ENCODE results near the gene FGG. TPM values are rescaled to one million over a fixed set of nuclear protein-coding genes. Genes with fewer than 3 reads are reported as not detected.

Gene FGG
- total RNA-seq, 2 experiments from 2014 or later, result not detected

GRCh38 chr4:154583677-154584076, 28.8 kb downstream of the FGG start:
- ChIA-PET CTCF (ENCODE audit: unreplicated experiment) (no interaction called here), POLR2A (interaction anchor here (0.8 kb wide), 1 partner anchor 10 kb away, joined by 3 read pairs; no protein-coding TSS in a partner anchor)
- TF ChIP-seq EZH2phosphoT487 (IDR thresholded peaks at IDR 0.05; ENCODE audit: borderline replicate concordance, low read depth, low read length), result no peak
- TF ChIP-seq CTCF (conservative IDR thresholded peaks at IDR 0.05; ENCODE audit: low read length), result no peak
- DNase-seq (ENCODE audit: low spot score), result no peak
- Histone ChIP-seq H3K4me3 (ENCODE audit: low read depth, low read length, poor library complexity, severe bottlenecking) (no peak overlapping the region), H3K79me2 (ENCODE audit: insufficient read depth, low read depth, low read length) (no peaks in the 10 kb centered on the region), H2AFZ (ENCODE audit: low read length) (no peak overlapping the region), H3K9me2 (ENCODE audit: insufficient read depth, low read length) (no peaks in the 10 kb centered on the region), H3K36me3 (ENCODE audit: insufficient read depth, low read length) (no peaks in the 10 kb centered on the region), H3K9me3 (ENCODE audit: low read length) (no peaks in the 10 kb centered on the region), H3K27ac (ENCODE audit: low read depth, low read length, poor library complexity, severe bottlenecking) (no peak overlapping the region), H4K20me1 (ENCODE audit: insufficient read depth, low read length) (no peaks in the 10 kb centered on the region), H3K4me2 (ENCODE audit: low read length) (no peak overlapping the region), H3K4me1 (ENCODE audit: insufficient read depth, low read length, poor library complexity, severe bottlenecking) (no peaks in the 10 kb centered on the region)
- intact Hi-C loops (cut with micrococcal nuclease; ENCODE audit: unreplicated experiment), result no loop called here
- no TSS peak for BruUV-seq (replicated peaks)

GRCh38 chr4:154583230-154583629, 29.2 kb downstream of the FGG start:
- H3K4me3 ChIP-seq (ENCODE audit: low read depth, low read length, poor library complexity, severe bottlenecking), result no peak overlapping the region
- CTCF ChIA-PET (ENCODE audit: unreplicated experiment), result no interaction called here
- no peak for DNase-seq (ENCODE audit: low spot score)

More at GRCh38 chr4:154583230-154583629, 29.2 kb downstream of the FGG start:
- Histone ChIP-seq H4K20me1 (ENCODE audit: insufficient read depth, low read length) (no peaks in the 10 kb centered on the region), H2AFZ (ENCODE audit: low read length) (no peak overlapping the region), H3K4me2 (ENCODE audit: low read length) (no peak overlapping the region), H3K4me1 (ENCODE audit: insufficient read depth, low read length, poor library complexity, severe bottlenecking) (no peaks in the 10 kb centered on the region), H3K9me3 (ENCODE audit: low read length) (no peaks in the 10 kb centered on the region), H3K36me3 (ENCODE audit: insufficient read depth, low read length) (no peaks in the 10 kb centered on the region), H3K79me2 (ENCODE audit: insufficient read depth, low read depth, low read length) (no peaks in the 10 kb centered on the region), H3K27ac (ENCODE audit: low read depth, low read length, poor library complexity, severe bottlenecking) (no peak overlapping the region), H3K9me2 (ENCODE audit: insufficient read depth, low read length) (no peaks in the 10 kb centered on the region)
- no peak for TF ChIP-seq EZH2phosphoT487 (IDR thresholded peaks at IDR 0.05; ENCODE audit: borderline replicate concordance, low read depth, low read length)
- TF ChIP-seq CTCF (conservative IDR thresholded peaks at IDR 0.05; ENCODE audit: low read length), result no peak
- intact Hi-C loops (cut with micrococcal nuclease; ENCODE audit: unreplicated experiment), result no loop called here
- POLR2A ChIA-PET, result interaction anchor here (0.8 kb wide), 2 partner anchors 10 to 56 kb away, joined by 3 to 4 read pairs; no protein-coding TSS in a partner anchor
- BruUV-seq (replicated peaks), result no TSS peak

All from OCI-LY7 (cell line).